Fibroblast of skin of abdomen (primary cell): ENCODE results near the gene CFDP1.
"Not testable (repeated sequence)": the region's sequence is repeated elsewhere in the genome, so short reads cannot be mapped to it uniquely, and the experiment has no call there.

Source experiments
- DNase-seq: peaks from one replicate; pipeline ENCODE4 v3.0.0-alpha.2; 2013

The CFDP1 gene

DNA sequence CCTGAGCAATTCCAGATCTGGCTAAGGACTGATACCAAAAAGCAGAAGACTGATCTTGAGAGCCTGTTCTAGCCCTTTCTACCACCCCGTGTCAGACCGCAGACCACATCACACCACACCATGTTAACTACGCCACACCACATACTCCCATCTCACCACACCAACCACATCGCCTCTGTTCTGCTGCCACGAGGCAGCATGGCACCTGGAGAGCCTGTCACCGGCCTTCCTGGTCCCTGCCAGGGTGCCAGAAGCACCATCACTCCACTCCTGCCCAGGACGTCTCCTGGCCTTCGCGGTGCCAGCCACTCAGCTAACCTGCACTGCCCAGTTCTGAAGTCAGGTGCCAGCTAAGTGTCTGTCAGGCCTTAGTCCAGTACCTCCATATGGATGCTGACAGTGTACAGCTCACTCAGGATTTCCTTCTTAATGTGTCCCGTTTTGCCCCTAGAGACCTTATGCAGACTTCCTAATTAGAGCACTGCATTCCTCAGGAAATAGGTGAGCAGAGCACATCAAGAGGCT, 144.6 kb downstream of the CFDP1 start:
- no peak for DNase-seq

GRCh38 chr16:75288181-75288580, 145.1 kb downstream of the CFDP1 start:
- no peak for DNase-seq

GRCh38 chr16:75287708-75288107, 145.6 kb downstream of the CFDP1 start:
- DNase-seq: no peak

DNA sequence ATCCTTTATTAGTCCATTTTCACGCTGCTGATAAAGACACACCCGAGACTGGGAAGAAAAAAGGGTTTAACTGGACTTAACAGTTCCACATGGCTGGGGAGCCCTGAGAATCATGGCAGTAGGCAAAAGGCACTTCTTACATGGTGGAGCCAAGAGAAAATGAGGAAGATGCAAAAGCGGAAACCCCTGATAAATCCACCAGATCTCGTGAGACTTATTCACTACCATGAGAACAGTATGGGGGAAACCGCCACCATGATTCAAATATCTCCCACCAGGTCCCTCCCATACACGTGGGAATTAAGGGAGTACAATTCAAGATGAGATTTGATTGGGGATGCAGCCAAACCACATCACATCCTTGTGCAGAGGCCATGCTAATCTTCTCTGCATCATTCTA, 146.9 kb downstream of the CFDP1 start:
- no peak for DNase-seq

GRCh38 chr16:75282466-75283281, 150.6 kb downstream of the CFDP1 start:
- peak; percentile 48 for DNase-seq

DNA sequence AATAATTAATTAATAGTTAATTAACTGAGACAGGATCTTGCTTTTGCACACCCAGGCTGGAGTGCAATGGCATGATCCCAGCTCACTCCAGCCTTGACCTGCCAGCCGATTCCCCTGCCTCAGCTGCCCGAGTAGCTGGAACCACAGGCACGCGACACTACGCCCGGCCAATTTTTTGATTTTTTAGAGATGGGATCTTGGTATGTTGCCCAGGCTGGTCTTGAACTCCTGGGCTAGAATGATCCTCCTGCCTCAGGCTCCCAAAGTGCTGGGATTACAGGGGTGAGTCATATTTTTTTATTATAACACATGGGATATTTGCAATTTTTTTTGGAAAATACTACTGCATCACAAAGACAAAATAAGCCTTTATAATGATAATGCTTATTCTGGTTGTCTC, 151.5 kb downstream of the CFDP1 start:
- DNase-seq: no peak

GRCh38 chr16:75281009-75281408, 152.3 kb downstream of the CFDP1 start:
- not testable (repeated sequence) for DNase-seq

GRCh38 chr16:75280331-75280804, 152.9 kb downstream of the CFDP1 start:
- no peak for DNase-seq

DNA sequence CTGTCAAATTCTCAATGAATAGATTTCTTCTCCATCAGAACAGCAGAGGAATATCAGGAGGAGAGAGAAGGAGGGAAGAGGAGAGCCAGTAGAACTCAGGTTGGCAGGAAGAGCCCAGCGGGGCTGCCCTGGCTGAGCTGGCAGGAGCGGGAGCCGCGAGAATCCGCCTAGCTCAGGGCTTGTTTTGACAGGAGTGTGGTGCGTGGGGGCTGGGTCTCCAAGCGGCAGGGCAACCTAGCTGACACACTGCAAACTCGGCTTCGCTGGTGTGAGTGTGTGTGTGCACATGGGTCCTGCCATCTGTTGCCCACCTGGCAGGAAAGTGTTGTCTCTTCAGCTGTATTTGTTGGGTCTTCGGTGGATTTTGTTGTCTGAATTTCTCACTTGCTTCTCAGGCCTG, 154.0 kb downstream of the CFDP1 start:
- no peak for DNase-seq

GRCh38 chr16:75273054-75273925, 160.0 kb downstream of the CFDP1 start:
- DNase-seq: peak; percentile 61

GRCh38 chr16:75272629-75273028, 160.7 kb downstream of the CFDP1 start:
- DNase-seq: not testable (repeated sequence)

GRCh38 chr16:75272097-75272551, 161.2 kb downstream of the CFDP1 start:
- DNase-seq: no peak

GRCh38 chr16:75271441-75272096, 161.7 kb downstream of the CFDP1 start:
- no peak for DNase-seq

- not testable (repeated sequence) for DNase-seq
These were observed 163.9 kb downstream of the CFDP1 start for GRCh38 chr16:75269358-75269757.

DNA sequence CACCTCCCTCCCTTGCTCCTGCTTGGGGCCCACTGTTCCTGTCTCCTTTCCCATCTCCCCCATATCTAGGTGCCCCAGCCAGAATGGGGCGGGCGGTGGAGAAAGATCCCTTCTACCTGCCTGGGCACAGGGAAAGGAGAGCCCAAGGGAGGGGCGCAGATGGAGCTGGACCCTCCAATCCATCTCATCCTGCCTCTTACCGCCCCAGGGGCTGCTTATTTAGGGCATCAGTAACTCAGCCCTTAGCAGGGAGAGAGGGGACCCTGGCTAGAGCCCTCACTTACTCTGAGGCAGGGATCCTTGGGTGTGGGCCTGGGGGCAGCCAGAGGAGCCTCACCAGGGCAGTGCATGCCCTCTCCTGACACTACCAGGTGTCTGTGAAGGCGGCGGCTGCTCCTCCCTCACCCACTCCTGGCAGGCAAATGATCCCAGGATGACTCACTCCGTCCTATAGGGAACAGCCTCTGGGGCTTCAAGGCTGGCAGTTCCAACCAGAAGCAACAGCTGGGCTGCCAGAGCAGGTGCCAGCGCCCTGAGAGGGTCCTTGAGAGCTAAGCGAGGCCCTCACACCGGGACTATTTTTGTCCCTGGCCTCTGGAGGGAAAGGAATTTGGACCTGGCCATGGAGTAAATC, 165.6 kb downstream of the CFDP1 start:
- DNase-seq: no peak

DNA sequence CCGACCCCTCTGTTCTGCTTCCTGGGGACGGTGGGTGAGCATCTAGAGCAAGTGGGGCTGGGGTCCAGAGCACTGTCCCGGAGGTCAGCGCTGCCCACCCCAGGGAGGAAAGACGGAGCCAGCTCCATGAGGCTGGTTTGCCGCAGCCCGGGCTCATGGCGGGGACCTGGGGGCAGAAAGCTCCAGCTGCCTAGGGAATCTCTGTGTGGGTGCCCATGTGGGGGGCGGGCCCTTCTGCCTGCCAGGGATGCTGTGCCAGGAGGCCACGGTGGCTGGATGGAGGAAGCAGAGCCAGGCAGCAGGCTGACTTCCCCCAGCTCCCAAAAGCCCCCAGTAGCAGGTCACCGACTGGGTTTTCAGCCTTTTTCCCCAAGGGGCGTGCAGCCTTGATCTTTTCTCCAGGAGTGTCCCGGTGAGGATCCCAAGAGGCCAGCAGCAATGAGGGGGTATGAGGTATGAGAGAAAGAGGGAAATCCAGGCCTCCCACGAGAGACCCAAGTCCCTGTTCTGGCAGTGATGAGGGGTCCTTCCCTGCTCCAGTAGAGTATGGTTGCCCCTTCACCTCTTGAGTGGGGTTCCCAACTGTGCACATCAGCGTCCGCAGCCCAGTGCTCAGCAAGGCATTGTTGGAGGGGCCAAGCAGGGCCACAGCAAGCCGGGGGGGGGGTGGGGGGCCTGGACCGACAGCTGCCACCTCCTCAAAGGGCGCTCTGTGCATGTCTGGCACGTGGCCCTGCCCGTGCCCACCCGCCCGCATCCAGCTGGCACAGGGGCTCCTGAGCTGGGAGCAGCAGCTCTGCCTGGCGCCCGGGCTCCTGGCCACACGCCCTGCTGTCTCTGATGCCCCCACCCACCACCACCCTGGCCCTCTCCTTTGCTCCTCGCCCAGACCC, 166.3 kb downstream of the CFDP1 start:
- no peak for DNase-seq

DNA sequence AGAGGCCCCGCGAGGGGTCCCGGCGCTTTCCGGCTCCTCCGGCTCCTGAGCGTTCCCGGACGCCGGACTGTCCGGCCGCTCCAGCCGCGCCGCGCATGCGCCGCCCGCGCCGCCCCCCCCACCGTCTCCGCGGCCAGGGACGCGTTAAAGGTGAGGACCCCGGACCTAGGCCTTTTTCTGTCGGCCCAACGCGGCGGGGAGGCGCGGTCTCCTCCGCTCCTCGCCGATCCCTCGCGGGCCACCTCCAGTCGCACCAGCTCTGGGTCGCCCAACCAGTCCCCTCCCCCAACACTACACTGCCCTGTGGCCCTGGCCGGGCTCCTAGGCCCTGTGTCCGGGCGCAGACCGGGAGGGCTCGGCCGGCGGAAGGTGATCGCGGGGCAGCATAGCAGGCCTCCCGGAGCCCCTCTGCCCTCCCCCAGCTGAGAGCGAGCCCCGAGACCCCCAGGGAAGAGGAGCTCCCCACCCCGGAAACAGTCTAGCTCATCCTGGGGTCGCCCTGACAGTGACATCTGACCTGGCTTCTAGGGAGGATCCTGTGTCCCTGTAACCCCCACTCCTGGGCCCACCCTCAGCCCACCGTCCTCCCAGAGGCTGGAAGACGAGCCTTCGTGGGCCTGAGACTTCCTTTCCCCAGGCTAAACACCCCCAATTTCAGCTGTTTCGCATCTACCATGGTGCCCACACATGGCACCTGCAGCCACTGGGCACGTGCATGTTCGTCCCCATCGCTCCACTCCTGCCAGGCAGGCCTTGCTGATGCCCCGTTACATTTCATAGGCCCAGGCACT, 167.2 kb downstream of the CFDP1 start:
- peak; percentile 64 for DNase-seq

DNA sequence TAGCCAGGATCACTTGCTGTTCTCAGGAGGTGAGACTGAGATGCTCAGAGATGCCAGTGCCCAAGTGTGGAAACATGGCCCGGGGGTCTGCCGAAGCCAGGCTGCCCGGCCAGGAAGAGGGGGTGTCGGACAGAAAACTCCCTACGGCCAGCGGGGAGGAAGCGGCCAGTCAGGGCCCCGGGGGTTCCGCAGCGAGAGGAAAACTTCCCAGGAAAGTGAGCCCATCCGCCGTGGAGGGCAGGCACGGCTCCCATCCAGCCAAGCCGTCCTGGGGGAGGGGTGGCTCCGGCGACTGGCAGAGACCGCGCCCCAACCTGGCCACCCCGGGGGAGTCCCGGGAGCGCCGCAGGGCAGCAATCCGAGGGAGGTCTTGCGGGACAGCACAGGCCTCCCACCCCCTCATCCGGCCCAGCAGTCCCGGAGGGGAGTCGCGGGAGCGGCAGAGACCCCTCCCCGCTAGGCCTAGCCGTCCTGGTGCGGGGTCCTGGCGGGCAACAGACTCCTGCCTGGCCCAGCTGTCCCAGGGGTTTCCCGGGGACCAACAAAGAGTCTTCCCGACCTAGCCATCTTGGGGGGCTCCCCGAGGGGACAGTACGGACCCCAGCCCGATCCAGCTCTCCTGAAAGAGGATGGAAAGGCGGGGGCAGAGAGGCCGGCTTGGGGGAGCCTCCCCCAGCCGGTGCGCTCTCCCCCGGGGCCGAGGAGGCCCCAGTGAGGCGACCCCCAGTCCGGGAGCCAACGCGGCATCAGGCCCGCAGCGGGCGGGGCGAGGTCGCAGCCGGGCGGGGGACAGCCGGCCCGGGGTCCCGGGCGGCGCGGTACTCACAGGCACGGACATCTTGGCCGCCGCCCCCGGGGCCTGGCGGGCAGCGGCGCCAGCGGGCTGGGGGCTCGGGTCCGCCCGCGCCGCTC, 168.0 kb downstream of the CFDP1 start:
- no peak for DNase-seq

- no peak for DNase-seq
These were observed 168.8 kb downstream of the CFDP1 start for GRCh38 chr16:75264457-75264998.
